K562 (cell line): ENCODE data around the gene NOL4L.

ENCODE experiments used
- CTCF ChIP-seq, 3 experiments: IDR thresholded peaks in 2 of 3; conservative IDR thresholded peaks in 1 of 3; 2 replicates each; pipeline ENCODE4 v1.5.1; 2011 to 2012; ENCODE audit warnings: low read length in 3 of 3, mild to moderate bottlenecking in 3 of 3, control low read depth in 2 of 3, improper control_type of control experiment in 1 of 3, inconsistent platforms in 1 of 3, low read depth in 1 of 3, mixed read lengths in 1 of 3, moderate library complexity in 1 of 3; ENCODE audit not compliant: insufficient read depth in 2 of 3
- GATAD2A ChIP-seq: fragments of 450-650 bp; IDR thresholded peaks from 2 replicates; pipeline ENCODE4 v1.6.1; 2017
- ZHX1 ChIP-seq: fragments of 150-350 bp; conservative IDR thresholded peaks from 2 replicates; pipeline ENCODE4 v1.6.1; 2014; ENCODE audit warnings: low read length
- ZNF274 ChIP-seq: IDR thresholded peaks from 2 replicates; pipeline ENCODE4 v1.6.1; 2011; ENCODE audit warnings: low read depth, mild to moderate bottlenecking, low read length, moderate library complexity, borderline replicate concordance

GRCh38 chr20:32524829-32525501, 60.2 kb downstream of the NOL4L start:
- TF ChIP-seq ZHX1 (no peak), ZNF274 (no peak), CTCF (IDR thresholded peaks at IDR 0.05 in 2 of 3, conservative IDR thresholded peaks at IDR 0.05 in 1 of 3; ENCODE audit: insufficient read depth in 2 of 3, low read depth in 1 of 3, low read length in 3 of 3) (no peak), GATAD2A (no peak)
